ENCODE measurements around the gene DLGAP1.

Gene DLGAP1

GRCh38 chr18:4400911-4401310 lies 54.2 kb downstream of the DLGAP1 start:
- no peak overlapping the region for H3K27ac ChIP-seq (ENCODE audit: low read depth, low read length, poor library complexity, severe bottlenecking)
- H3K9me2 ChIP-seq (ENCODE audit: low read depth, low read length): no peaks in the 10 kb centered on the region
- no peaks in the 10 kb centered on the region for H3K79me2 ChIP-seq (ENCODE audit: insufficient read depth, low read length)
- no peaks in the 10 kb centered on the region for H3K36me3 ChIP-seq (ENCODE audit: insufficient read depth, low read length)
- no peaks in the 10 kb centered on the region for H3F3A ChIP-seq (ENCODE audit: insufficient read depth, low read length)
- no peaks in the 10 kb centered on the region for H3K27me3 ChIP-seq (ENCODE audit: insufficient read depth, low read length)
- H2AFZ ChIP-seq (ENCODE audit: low read length): no peak overlapping the region
- no peaks in the 10 kb centered on the region for H3K9me3 ChIP-seq (ENCODE audit: low read length)
- TF ChIP-seq CTCF (IDR thresholded peaks at IDR 0.05; ENCODE audit: low read length) (no peak), EZH2 (IDR thresholded peaks at IDR 0.05; ENCODE audit: borderline replicate concordance, low read length) (no peak)
- no peak overlapping the region for H3K4me3 ChIP-seq (ENCODE audit: low read depth, low read length, poor library complexity, severe bottlenecking)
- H3K4me1 ChIP-seq (ENCODE audit: insufficient read depth, low read length, severe bottlenecking): no peaks in the 10 kb centered on the region
- no peaks in the 10 kb centered on the region for H4K20me1 ChIP-seq (ENCODE audit: insufficient read depth, low read length)
- no peak overlapping the region for H3K4me2 ChIP-seq (ENCODE audit: low read length)
- H3K9ac ChIP-seq (ENCODE audit: low read length): no peak overlapping the region

GRCh38 chr18:4399929-4400328 lies 55.2 kb downstream of the DLGAP1 start:
- Histone ChIP-seq H3K79me2 (ENCODE audit: insufficient read depth, low read length) (no peaks in the 10 kb centered on the region), H3K36me3 (ENCODE audit: insufficient read depth, low read length) (no peaks in the 10 kb centered on the region), H3K9me2 (ENCODE audit: low read depth, low read length) (no peaks in the 10 kb centered on the region), H3K4me2 (ENCODE audit: low read length) (no peak overlapping the region), H3K4me1 (ENCODE audit: insufficient read depth, low read length, severe bottlenecking) (no peaks in the 10 kb centered on the region), H3K9ac (ENCODE audit: low read length) (no peak overlapping the region), H3K27me3 (ENCODE audit: insufficient read depth, low read length) (no peaks in the 10 kb centered on the region), H3F3A (ENCODE audit: insufficient read depth, low read length) (no peaks in the 10 kb centered on the region), H2AFZ (ENCODE audit: low read length) (no peak overlapping the region), H3K9me3 (ENCODE audit: low read length) (no peaks in the 10 kb centered on the region), H4K20me1 (ENCODE audit: insufficient read depth, low read length) (no peaks in the 10 kb centered on the region), H3K4me3 (ENCODE audit: low read depth, low read length, poor library complexity, severe bottlenecking) (no peak overlapping the region), H3K27ac (ENCODE audit: low read depth, low read length, poor library complexity, severe bottlenecking) (no peak overlapping the region)
- no peak for TF ChIP-seq EZH2 (IDR thresholded peaks at IDR 0.05; ENCODE audit: borderline replicate concordance, low read length)
- TF ChIP-seq CTCF (IDR thresholded peaks at IDR 0.05; ENCODE audit: low read length): no peak

GRCh38 chr18:4394700-4395099 lies 60.4 kb downstream of the DLGAP1 start:
- H3K4me3 ChIP-seq (ENCODE audit: low read depth, low read length, poor library complexity, severe bottlenecking): no peak overlapping the region
- no peaks in the 10 kb centered on the region for H4K20me1 ChIP-seq (ENCODE audit: insufficient read depth, low read length)
- no peak for TF ChIP-seq EZH2 (IDR thresholded peaks at IDR 0.05; ENCODE audit: borderline replicate concordance, low read length)
- no peak for TF ChIP-seq CTCF (IDR thresholded peaks at IDR 0.05; ENCODE audit: low read length)
- H3K27me3 ChIP-seq (ENCODE audit: insufficient read depth, low read length): no peaks in the 10 kb centered on the region
- no peaks in the 10 kb centered on the region for H3K9me3 ChIP-seq (ENCODE audit: low read length)
- H3F3A ChIP-seq (ENCODE audit: insufficient read depth, low read length): no peaks in the 10 kb centered on the region
- H3K79me2 ChIP-seq (ENCODE audit: insufficient read depth, low read length): no peaks in the 10 kb centered on the region
- H3K27ac ChIP-seq (ENCODE audit: low read depth, low read length, poor library complexity, severe bottlenecking): no peak overlapping the region
- H3K9ac ChIP-seq (ENCODE audit: low read length): no peak overlapping the region
- H3K4me2 ChIP-seq (ENCODE audit: low read length): no peak overlapping the region
- H2AFZ ChIP-seq (ENCODE audit: low read length): no peak overlapping the region
- H3K9me2 ChIP-seq (ENCODE audit: low read depth, low read length): no peaks in the 10 kb centered on the region
- H3K36me3 ChIP-seq (ENCODE audit: insufficient read depth, low read length): no peaks in the 10 kb centered on the region
- no peaks in the 10 kb centered on the region for H3K4me1 ChIP-seq (ENCODE audit: insufficient read depth, low read length, severe bottlenecking)

Measured in OCI-LY1 (cell line).